ENCODE results near the gene NCL.

Gene NCL

GRCh38 chr2:231483398-231484329, 19.4 kb upstream of the NCL start:
- H3K9me3 ChIP-seq (ENCODE audit: insufficient read depth, low read depth, low read length): no peaks in the 10 kb centered on the region
- H3K4me3 ChIP-seq (ENCODE audit: low read length): no peak overlapping the region
- H3K27me3 ChIP-seq (ENCODE audit: insufficient read depth, low read length): no peaks in the 10 kb centered on the region
- no peaks in the 10 kb centered on the region for H3K4me1 ChIP-seq (ENCODE audit: insufficient read depth, low read length)
- no peak overlapping the region for H3K27ac ChIP-seq (ENCODE audit: low read length)
- no peaks in the 10 kb centered on the region for H3K36me3 ChIP-seq (ENCODE audit: insufficient read depth, low read depth, low read length)
- no peak overlapping the region for H3K9ac ChIP-seq (ENCODE audit: low read depth, low read length)

- Histone ChIP-seq H3K36me3 (ENCODE audit: insufficient read depth, low read depth, low read length) (no peaks in the 10 kb centered on the region), H3K27me3 (ENCODE audit: insufficient read depth, low read length) (no peaks in the 10 kb centered on the region), H3K4me3 (ENCODE audit: low read length) (no peak overlapping the region), H3K27ac (ENCODE audit: low read length) (no peak overlapping the region), H3K4me1 (ENCODE audit: insufficient read depth, low read length) (no peaks in the 10 kb centered on the region), H3K9me3 (ENCODE audit: insufficient read depth, low read depth, low read length) (no peaks in the 10 kb centered on the region), H3K9ac (ENCODE audit: low read depth, low read length) (no peak overlapping the region)
These were observed 18.6 kb upstream of the NCL start for GRCh38 chr2:231482806-231483391.

- H3K9me3 ChIP-seq (ENCODE audit: insufficient read depth, low read depth, low read length): no peaks in the 10 kb centered on the region
- H3K9ac ChIP-seq (ENCODE audit: low read depth, low read length): no peak overlapping the region
- H3K4me1 ChIP-seq (ENCODE audit: insufficient read depth, low read length): no peaks in the 10 kb centered on the region
- H3K27me3 ChIP-seq (ENCODE audit: insufficient read depth, low read length): no peaks in the 10 kb centered on the region
- H3K4me3 ChIP-seq (ENCODE audit: low read length): no peak overlapping the region
- no peaks in the 10 kb centered on the region for H3K36me3 ChIP-seq (ENCODE audit: insufficient read depth, low read depth, low read length)
- H3K27ac ChIP-seq (ENCODE audit: low read length): no peak overlapping the region
These were observed 16.5 kb upstream of the NCL start for GRCh38 chr2:231480781-231481180.

GRCh38 chr2:231479455-231479854, 15.2 kb upstream of the NCL start:
- Histone ChIP-seq H3K4me1 (ENCODE audit: insufficient read depth, low read length) (no peaks in the 10 kb centered on the region), H3K9me3 (ENCODE audit: insufficient read depth, low read depth, low read length) (no peaks in the 10 kb centered on the region), H3K27me3 (ENCODE audit: insufficient read depth, low read length) (no peaks in the 10 kb centered on the region), H3K4me3 (ENCODE audit: low read length) (no peak overlapping the region), H3K27ac (ENCODE audit: low read length) (no peak overlapping the region), H3K36me3 (ENCODE audit: insufficient read depth, low read depth, low read length) (no peaks in the 10 kb centered on the region), H3K9ac (ENCODE audit: low read depth, low read length) (no peak overlapping the region)

- no peak overlapping the region for H3K4me3 ChIP-seq (ENCODE audit: low read length)
These were observed 12.6 kb upstream of the NCL start for GRCh38 chr2:231476920-231477319.

GRCh38 chr2:231475965-231476364, 11.7 kb upstream of the NCL start:
- Histone ChIP-seq H3K4me3 (ENCODE audit: low read length) (no peak overlapping the region), H3K27ac (ENCODE audit: low read length) (no peak overlapping the region), H3K9ac (ENCODE audit: low read depth, low read length) (no peak overlapping the region), H3K27me3 (ENCODE audit: insufficient read depth, low read length) (no peaks in the 10 kb centered on the region), H3K9me3 (ENCODE audit: insufficient read depth, low read depth, low read length) (no peaks in the 10 kb centered on the region), H3K36me3 (ENCODE audit: insufficient read depth, low read depth, low read length) (no peaks in the 10 kb centered on the region), H3K4me1 (ENCODE audit: insufficient read depth, low read length) (no peaks in the 10 kb centered on the region)

More at GRCh38 chr2:231476920-231477319, 12.6 kb upstream of the NCL start:
- no peak overlapping the region for H3K27ac ChIP-seq (ENCODE audit: low read length)
- H3K4me1 ChIP-seq (ENCODE audit: insufficient read depth, low read length): no peaks in the 10 kb centered on the region
- H3K36me3 ChIP-seq (ENCODE audit: insufficient read depth, low read depth, low read length): no peaks in the 10 kb centered on the region
- no peak overlapping the region for H3K9ac ChIP-seq (ENCODE audit: low read depth, low read length)
- no peaks in the 10 kb centered on the region for H3K27me3 ChIP-seq (ENCODE audit: insufficient read depth, low read length)
- H3K9me3 ChIP-seq (ENCODE audit: insufficient read depth, low read depth, low read length): no peaks in the 10 kb centered on the region

GRCh38 chr2:231472816-231473215, 8.5 kb upstream of the NCL start:
- Histone ChIP-seq H3K27ac (ENCODE audit: low read length) (no peak overlapping the region), H3K4me1 (ENCODE audit: insufficient read depth, low read length) (no peaks in the 10 kb centered on the region), H3K9me3 (ENCODE audit: insufficient read depth, low read depth, low read length) (no peaks in the 10 kb centered on the region), H3K27me3 (ENCODE audit: insufficient read depth, low read length) (no peaks in the 10 kb centered on the region), H3K36me3 (ENCODE audit: insufficient read depth, low read depth, low read length) (no peaks in the 10 kb centered on the region), H3K4me3 (ENCODE audit: low read length) (no peak overlapping the region), H3K9ac (ENCODE audit: low read depth, low read length) (no peak overlapping the region)

GRCh38 chr2:231470246-231470900, 6.1 kb upstream of the NCL start:
- no peaks in the 10 kb centered on the region for H3K36me3 ChIP-seq (ENCODE audit: insufficient read depth, low read depth, low read length)
- no peak overlapping the region for H3K4me3 ChIP-seq (ENCODE audit: low read length)
- no peaks in the 10 kb centered on the region for H3K27me3 ChIP-seq (ENCODE audit: insufficient read depth, low read length)
- no peak overlapping the region for H3K27ac ChIP-seq (ENCODE audit: low read length)
- no peaks in the 10 kb centered on the region for H3K4me1 ChIP-seq (ENCODE audit: insufficient read depth, low read length)
- no peaks in the 10 kb centered on the region for H3K9me3 ChIP-seq (ENCODE audit: insufficient read depth, low read depth, low read length)
- H3K9ac ChIP-seq (ENCODE audit: low read depth, low read length): no peak overlapping the region

- H3K4me3 ChIP-seq (ENCODE audit: low read length): no peak overlapping the region
- H3K27me3 ChIP-seq (ENCODE audit: insufficient read depth, low read length): no peaks in the 10 kb centered on the region
- no peaks in the 10 kb centered on the region for H3K9me3 ChIP-seq (ENCODE audit: insufficient read depth, low read depth, low read length)
- no peaks in the 10 kb centered on the region for H3K4me1 ChIP-seq (ENCODE audit: insufficient read depth, low read length)
- H3K9ac ChIP-seq (ENCODE audit: low read depth, low read length): no peak overlapping the region
- no peaks in the 10 kb centered on the region for H3K36me3 ChIP-seq (ENCODE audit: insufficient read depth, low read depth, low read length)
- no peak overlapping the region for H3K27ac ChIP-seq (ENCODE audit: low read length)
These were observed 5.3 kb upstream of the NCL start for GRCh38 chr2:231469583-231469950.

GRCh38 chr2:231467613-231468530, 3.6 kb upstream of the NCL start:
- H3K27me3 ChIP-seq (ENCODE audit: insufficient read depth, low read length): no peaks in the 10 kb centered on the region
- H3K4me3 ChIP-seq (ENCODE audit: low read length): no peak overlapping the region
- no peak overlapping the region for H3K9ac ChIP-seq (ENCODE audit: low read depth, low read length)
- no peaks in the 10 kb centered on the region for H3K9me3 ChIP-seq (ENCODE audit: insufficient read depth, low read depth, low read length)
- no peak overlapping the region for H3K27ac ChIP-seq (ENCODE audit: low read length)
- no peaks in the 10 kb centered on the region for H3K4me1 ChIP-seq (ENCODE audit: insufficient read depth, low read length)
- peaks cover 10% of the 10 kb centered on the region for H3K36me3 ChIP-seq (ENCODE audit: insufficient read depth, low read depth, low read length)

GRCh38 chr2:231467016-231467545, 2.8 kb upstream of the NCL start:
- Histone ChIP-seq H3K4me3 (ENCODE audit: low read length) (no peak overlapping the region), H3K27ac (ENCODE audit: low read length) (no peak overlapping the region), H3K9me3 (ENCODE audit: insufficient read depth, low read depth, low read length) (no peaks in the 10 kb centered on the region), H3K9ac (ENCODE audit: low read depth, low read length) (no peak overlapping the region), H3K27me3 (ENCODE audit: insufficient read depth, low read length) (no peaks in the 10 kb centered on the region), H3K4me1 (ENCODE audit: insufficient read depth, low read length) (no peaks in the 10 kb centered on the region), H3K36me3 (ENCODE audit: insufficient read depth, low read depth, low read length) (peaks cover 18% of the 10 kb centered on the region)

Data from iPS-20b (cell line).